ENCODE results near the gene RIMKLB. TPM values are rescaled to one million over a fixed set of nuclear protein-coding genes. Genes with fewer than 3 reads are reported as not detected.
"Not testable (repeated sequence)": the region's sequence is repeated elsewhere in the genome, so short reads cannot be mapped to it uniquely, and the experiment has no call there.

RIMKLB gene
- total RNA-seq, 1 donor from 2014 or later, result 164 TPM

DNA sequence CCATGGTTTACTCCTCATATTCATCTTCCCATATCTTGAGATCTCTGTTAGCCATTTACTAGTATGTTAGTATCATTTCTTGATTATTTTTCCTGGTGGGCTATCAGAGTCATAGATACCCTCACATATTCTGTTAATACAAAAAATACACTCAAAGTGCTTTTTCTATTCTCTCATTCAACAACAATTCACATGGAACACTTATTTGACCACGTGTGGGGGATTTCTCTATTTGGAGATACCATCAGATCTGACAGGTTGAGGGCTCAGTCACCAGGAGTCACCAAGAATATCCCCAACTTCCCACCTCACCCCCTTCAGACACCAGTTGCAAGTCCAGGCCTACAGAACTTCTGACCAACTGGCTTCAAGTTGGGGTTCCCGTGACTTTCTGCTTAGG, 72.7 kb downstream of the RIMKLB start:
- FAIRE-seq, result no peak
- DNase-seq (ENCODE audit: low spot score in 2 of 2), result no peak

DNA sequence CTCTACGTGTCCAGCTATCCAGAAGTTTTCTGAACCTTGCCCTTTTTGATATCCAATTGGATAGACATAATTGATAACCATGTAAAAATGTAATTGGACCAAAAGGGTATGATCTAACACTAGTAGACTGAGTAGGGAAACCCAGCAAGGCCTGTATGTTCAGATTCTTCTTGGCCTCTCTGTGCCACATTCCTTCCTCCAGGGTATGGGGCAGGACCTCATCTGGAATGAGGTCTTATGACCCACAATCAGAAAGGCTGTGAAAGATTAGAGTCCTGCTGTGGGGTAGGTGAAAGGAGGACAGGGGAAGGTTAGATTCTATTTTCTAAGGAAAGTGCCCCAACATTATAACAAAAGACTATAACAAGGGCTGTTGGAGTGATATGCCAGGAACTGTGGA, 73.3 kb downstream of the RIMKLB start:
- no peak for FAIRE-seq
- no peak for DNase-seq (ENCODE audit: low spot score in 2 of 2)

DNA sequence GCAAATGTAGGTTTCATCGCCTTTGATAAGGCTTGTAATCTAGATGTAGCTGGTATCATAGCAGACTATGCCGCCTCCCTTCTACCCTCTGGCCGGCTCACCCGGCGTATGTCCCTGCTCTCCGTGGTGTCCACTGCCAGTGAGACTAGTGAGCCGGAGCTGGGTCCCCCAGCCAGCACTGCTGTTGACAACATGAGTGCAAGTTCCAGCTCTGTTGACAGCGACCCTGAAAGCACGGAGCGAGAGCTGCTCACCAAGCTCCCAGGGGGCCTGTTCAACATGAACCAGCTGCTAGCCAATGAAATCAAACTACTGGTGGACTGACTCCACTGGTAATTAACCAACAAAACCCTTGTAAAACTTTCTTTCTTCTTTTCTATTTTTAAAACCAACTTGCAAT, 75.7 kb downstream of the RIMKLB start:
- DNase-seq (ENCODE audit: low spot score in 2 of 2) (no peak), FAIRE-seq (no peak)

DNA sequence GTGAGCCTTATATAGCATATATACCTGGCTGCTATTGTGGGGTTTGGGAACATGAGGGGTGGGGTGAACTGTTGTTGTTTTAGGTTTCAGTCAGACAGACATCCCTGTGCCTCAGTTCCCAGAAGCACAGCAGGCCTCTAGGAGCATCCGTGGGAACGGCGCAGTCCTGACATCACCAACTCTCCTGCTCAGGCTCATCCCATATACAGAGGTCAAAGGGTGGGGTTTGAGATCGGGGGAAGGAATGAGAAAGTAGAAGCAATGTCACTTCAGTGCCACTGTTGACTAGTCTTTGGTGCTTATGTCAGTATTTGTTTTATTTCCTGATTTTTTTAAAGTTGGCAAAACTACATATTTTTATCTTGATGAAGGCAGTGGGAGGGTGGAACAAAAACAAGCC, 81.5 kb downstream of the RIMKLB start:
- DNase-seq (ENCODE audit: low spot score in 2 of 2) (no peak), FAIRE-seq (no peak)

DNA sequence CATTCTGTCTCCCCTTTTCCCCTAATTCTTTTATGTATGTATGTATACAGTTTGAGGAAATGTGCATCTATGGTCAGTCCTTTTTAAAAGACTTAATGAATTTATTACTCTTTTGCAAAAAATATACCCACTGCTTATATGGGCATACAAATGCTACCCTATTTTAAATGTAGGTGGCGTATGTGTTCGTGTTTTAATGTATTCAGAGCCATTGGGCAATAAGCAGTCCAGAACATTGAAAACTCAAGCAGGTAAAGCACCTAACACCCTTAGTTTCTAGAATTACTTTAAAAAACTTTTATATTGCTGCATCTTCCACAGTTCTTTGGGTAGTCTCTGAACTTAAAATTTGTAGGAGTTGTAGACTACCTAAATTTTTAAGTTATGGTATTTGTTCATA, 82.1 kb downstream of the RIMKLB start:
- FAIRE-seq (no peak), DNase-seq (ENCODE audit: low spot score in 2 of 2) (no peak)

DNA sequence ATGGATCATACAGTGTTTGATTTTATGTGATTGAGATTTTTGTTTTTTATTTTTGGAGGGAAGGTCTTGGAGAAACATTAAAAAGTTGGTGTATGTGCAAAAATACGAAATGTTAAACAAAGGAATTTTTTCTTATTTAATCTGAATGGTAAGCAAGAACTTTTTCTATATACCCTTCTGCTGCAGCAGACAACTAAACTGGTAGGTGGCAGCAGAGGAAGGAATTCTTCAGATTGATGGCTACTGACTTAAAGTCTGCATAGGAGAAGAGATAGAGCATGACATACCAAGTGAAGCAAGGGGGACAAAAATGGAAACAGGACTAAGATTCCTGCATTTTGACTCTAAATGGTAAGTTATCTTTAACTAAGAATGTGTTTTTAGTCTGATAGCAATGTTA, 82.6 kb downstream of the RIMKLB start:
- FAIRE-seq, result no peak
- DNase-seq (ENCODE audit: low spot score in 2 of 2), result no peak

DNA sequence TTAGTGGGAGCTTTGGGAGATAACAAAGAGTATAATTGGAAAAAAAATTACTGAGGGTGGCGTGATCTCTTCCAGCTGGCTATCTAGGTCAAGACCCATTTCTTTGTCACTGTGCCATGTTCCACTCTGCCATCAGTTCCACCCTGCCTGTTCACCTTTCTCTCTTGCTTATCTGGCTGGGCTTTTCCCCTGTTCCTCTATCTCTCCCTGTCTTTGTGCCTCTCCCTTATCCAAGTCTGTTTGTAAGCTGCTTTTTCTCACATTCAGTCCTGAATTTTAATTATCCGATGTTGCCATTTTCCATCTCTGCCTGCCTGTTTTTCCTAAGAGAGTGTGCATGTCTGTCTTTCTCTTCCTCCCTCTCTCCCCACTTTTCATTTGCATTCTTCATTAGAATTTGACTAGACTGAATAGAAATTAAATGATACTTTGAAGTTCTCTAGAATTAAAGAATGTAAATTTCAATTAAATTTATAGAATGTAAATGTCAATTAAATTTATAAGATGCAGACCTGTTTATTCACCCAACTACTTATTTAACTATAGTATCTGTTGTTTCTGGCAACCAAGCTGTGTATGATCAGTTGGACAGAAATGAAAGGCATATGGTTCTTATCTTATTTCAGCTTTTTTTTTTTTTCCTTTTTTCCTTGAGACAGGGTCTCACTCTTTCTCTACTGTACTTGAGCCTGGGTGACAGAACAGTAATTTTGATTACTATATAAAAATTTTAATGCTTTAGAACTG, 83.8 kb downstream of the RIMKLB start:
- DNase-seq (ENCODE audit: low spot score in 2 of 2) (no peak), FAIRE-seq (no peak)

DNA sequence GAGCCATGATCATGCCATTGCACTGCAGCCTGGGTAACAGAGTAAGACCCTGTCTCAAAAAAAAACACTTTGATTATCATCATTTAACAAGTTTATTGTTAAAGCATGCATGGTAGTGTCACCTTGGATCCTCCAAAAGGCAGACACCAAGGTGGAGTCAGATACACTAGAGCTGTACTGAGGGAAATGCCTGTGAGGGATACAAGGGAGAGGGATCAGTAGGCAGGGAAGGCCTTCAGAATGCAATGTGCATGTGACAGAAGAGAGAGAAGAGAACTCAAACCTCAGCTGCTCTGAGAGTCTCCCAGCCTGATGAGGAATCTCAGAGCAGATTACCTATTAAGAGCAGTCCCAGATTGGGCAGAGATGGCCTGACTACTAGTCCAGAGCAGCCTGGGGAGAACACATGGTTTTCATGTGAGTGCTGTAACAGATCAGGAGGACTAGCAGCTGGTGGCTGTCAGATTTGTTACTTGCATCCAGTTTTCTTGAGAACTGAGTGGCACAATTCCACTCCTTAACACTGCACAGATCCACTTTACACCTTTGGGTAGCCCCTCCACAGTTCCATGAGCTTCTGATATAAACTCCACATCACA, 86.6 kb downstream of the RIMKLB start:
- no peak for FAIRE-seq
- DNase-seq (ENCODE audit: low spot score in 2 of 2), result no peak

DNA sequence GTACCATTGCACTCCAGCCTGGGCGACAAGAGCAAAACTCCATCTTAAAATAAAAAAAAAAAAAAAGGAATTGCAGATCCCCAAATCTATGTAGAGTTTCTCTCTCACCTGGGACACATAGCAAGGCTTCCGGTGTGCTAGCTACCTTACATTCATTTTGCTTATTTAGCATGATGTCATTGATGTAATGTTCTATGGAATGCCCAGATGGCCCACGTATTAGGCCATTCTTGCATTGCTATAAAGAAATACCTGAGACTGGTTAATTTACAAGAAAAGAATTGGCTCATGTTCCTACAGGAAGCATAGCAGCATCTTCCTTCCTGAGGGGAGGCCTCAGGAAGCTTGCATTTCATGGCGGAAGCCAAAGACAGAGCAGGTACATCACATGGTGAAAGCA, 87.7 kb downstream of the RIMKLB start:
- FAIRE-seq, result no peak
- DNase-seq (ENCODE audit: low spot score in 2 of 2), result no peak

DNA sequence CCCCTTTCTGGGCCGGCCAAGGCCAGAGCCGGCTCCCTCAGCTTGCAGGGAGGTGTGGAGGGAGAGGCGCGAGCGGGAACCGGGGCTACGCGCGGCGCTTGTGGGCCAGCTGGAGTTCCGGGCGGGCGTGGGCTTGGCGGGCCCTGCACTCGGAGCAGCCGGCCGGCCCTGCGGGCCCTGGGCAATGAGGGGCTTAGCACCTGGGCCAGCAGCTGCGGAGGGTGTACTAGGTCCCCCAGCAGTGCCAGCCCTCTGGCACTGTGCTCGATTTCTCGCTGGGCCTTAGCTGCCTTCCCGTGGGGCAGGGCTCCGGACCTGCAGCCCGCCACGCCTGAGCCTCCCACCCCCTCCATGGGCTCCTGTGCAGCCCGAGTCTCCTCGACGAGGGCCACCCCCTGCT, 89.4 kb downstream of the RIMKLB start:
- not testable (repeated sequence) for DNase-seq (ENCODE audit: low spot score in 2 of 2); FAIRE-seq

DNA sequence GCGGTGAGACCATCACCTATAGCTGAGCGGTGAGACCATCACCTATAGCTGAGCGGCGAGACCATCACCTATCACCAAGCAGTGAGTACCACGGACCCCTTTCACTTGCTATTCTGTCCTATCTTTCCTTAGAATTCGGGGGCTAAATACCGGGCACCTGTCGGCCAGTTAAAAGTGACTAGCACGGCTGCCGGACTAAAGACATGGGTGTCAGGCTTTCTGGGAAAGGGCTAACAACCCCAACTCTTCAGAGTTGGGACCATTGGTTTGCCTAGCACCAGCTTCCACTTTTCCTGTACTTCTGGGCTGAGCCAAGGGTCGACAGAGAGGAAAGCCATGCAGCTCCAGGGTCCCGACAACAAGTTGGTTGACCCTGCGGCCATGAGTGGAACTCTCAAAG, 90.9 kb downstream of the RIMKLB start:
- not testable (repeated sequence) for FAIRE-seq; DNase-seq (ENCODE audit: low spot score in 2 of 2)

DNA sequence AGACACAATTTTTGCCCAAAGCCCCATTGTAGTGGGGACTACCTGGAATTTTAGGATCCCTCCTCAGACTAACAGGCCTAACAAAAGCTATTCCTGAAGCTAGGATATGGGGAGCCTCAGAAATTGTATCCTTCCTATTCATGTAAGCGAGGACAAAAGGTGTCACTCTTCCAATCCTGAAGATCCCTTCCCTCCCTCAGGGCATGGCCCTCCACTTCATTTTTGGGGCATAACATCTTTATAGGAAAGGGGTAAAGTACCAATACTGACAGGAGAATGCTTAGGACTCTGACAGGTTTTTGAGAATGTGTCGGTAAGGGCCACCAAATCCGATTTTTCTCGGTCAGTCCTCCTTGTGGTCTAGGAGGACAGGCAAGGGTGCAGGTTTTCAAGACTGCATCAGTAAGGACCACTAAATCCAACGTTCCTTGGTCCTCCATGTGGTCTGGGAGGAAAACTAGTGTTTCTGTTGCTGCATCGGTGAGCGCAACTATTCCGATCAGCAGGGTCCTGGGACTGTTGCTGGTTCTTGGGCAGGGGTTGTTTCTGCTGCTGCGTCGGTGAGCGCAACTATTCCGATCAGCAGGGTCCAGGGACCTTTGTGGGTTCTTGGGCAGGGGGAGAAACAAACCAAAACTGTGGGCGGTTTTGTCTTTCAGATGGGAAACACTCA, 91.7 kb downstream of the RIMKLB start:
- not testable (repeated sequence) for DNase-seq (ENCODE audit: low spot score in 2 of 2); FAIRE-seq

DNA sequence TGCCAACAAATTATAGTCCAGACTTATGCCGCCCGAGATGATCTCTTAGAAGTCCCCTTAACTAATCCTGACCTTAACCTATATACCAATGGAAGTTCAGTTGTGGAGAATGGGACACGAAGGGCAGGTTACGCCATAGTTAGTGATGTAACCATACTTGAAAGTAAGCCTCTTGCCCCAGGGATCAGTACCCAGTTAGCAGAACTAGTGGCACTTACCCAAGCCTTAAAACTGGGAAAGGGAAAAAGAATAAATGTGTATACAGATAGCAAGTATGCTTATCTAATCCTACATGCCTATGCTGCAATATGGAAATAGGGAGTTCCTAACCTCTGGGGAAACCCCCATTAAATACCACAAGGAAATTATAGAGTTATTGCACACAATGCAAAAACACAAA, 95.4 kb downstream of the RIMKLB start:
- DNase-seq (ENCODE audit: low spot score in 2 of 2); FAIRE-seq: not testable (repeated sequence)

DNA sequence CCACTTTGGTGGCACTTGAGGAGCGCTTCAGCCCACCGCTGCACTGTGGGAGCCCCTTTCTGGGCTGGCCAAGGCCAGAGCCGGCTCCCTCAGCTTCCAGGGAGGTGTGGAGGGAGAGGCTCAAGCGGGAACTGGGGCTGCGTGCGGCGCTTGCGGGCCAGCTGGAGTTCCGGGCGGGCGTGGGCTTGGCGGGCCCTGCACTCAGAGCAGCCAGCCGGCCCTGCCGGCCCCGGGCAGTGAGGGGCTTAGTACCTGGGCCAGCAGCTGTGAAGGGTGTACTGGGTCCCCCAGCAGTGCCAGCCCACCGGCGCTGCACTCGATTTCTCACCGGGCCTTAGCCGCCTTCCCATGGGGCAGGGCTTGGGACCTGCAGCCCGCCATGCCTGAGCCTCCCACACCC, 96.8 kb downstream of the RIMKLB start:
- DNase-seq (ENCODE audit: low spot score in 2 of 2); FAIRE-seq: not testable (repeated sequence)

DNA sequence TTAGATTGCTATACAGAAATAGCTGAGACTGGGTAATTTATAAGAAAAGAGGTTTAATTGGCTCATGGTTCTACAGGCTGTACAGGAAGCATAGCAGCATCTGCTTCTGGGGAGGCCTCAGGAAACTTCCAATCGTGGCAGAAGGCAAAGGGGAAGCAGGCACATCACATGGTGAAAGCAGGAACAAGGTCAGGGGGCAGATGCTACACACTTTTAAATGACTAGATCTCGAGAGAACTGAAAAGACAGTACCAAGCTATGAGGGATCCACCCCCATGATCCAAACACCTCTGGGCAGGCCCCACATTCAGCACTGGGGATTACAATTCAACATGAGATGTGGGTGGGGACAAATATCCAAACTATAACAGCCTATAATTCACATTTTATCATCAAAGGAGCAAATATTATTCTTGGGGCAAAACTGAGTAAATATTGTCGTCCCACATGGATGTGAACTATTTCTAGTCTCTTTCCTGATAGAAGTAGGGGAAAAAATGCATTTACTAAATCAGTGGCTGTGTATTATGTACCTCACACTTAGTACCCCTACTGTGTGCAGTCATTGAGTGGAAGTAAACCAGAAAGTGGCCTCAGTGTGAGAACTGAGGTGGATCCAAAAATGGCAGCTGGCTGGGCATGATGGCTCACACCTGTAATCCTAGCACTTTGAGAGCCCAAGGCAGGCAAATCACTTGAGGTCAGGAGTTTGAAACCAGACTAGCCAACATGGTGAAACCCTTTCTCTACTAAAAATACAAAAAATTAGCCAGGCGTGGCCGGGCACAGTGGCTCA, 99.2 kb downstream of the RIMKLB start:
- DNase-seq (ENCODE audit: low spot score in 2 of 2), result no peak
- FAIRE-seq, result no peak

DNA sequence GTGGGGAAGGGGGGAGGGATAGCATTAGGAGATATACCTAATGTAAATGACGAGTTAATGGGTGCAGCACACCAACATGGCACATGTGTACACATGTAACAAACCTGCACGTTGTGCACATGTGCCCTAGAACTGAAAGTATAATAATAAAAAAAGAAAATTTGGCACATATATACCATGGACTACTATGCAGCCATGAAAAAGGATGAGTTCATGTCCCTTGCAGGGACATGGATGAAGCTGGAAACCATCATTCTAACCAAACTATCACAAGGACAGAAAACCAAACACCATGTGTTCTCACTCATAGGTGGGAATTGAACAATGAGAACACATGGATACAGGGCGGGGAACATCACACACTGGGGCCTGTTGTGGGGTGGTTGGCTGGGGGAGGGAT, 103.4 kb downstream of the RIMKLB start:
- DNase-seq (ENCODE audit: low spot score in 2 of 2); FAIRE-seq: not testable (repeated sequence)

DNA sequence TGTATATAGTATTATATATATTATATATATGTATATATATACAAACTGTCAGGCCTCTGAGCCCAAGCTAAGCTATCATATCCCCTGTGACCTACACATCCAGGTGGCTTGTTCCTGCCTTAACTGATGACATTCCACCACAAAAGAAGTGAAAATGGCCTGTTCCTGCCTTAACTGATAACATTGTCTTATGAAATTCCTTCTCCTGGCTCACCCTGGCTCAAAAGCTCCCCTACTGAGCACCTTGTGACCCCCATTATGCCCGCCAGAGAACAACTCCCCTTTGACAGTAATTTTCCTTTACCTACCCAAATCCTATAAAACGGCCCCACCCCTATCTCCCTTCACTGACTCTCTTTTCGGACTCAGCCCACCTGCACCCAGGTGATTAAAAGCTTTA, 107.0 kb downstream of the RIMKLB start:
- not testable (repeated sequence) for DNase-seq (ENCODE audit: low spot score in 2 of 2); FAIRE-seq

DNA sequence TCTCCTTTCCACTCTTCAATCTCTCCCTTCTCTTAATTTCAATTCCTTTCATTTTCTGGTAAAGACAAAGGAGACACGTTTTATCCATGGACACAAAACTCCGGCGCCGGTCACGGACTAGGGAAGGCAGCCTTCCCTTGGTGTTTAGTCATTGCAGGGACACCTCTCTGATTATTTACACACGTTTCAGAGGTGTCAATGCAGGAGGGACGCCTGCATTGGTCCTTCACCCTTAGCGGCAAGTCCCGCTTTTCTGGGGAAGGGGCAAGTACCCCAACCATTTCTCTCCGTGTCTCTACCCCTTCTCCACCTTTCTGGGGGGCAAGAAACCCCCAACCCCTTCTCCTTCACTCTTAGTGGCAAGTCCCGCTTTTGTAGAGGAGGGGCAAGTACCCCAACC, 107.7 kb downstream of the RIMKLB start:
- not testable (repeated sequence) for DNase-seq (ENCODE audit: low spot score in 2 of 2); FAIRE-seq

DNA sequence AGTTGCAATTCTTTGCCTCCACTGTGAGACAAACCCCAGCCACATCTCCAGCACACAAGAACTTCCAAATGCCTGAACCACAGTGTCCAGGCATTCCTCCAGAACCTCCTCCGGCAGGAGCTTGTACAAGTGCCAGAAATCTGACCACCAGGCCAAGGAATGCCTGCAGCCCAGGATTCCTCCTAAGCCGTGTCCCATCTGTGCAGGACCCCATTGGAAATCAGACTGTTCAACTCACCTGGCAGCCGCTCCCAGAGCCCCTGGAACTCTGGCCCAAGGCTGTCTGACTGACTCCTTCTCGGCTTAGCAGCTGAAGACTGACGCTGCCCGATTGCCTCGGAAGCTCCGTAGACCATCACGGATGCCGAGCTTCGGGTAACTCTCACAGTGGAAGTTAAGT, 109.3 kb downstream of the RIMKLB start:
- FAIRE-seq; DNase-seq (ENCODE audit: low spot score in 2 of 2): not testable (repeated sequence)

DNA sequence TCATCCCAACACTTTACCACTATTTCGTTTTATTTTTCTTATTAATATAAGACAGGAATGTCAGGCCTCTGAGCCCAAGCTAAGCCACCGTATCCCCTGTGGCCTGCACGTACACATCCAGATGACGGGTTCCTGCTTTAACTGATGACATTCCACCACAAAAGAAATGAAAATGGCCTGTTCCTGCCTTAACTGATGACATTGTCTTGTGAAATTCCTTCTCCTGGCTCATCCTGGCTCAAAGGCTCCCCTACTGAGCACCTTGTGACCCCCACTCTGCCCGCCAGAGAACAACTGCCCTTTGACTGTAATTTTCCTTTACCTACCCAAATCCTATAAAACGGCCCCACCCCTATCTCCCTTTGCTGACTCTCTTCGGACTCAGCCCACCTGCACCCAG, 112.3 kb downstream of the RIMKLB start:
- not testable (repeated sequence) for DNase-seq (ENCODE audit: low spot score in 2 of 2); FAIRE-seq
